Measurements from ENCODE around the gene ADGRG1. TPM values are rescaled to one million over a fixed set of nuclear protein-coding genes. Genes with fewer than 3 reads are reported as not detected.

Gene ADGRG1
- total RNA-seq, 1 donor from 2014 or later, result 41.1 TPM

DNA sequence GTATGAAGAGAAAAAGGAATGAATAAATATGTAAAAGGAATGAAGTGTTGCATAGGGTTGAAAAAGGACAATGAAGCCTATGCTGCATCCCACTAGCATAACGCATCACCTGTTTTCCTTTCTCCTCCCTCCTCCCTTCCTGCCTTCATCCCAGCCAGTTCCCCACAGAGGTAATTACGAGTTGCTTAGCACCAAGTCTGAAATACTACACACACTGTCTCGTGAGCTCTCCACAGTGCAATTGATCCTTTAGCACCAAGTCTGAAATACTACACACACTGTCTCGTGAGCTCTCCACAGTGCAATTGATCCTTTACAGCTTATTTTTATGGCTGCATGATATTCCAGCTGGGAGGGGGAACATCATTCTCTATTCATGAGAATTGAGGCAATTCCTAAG lies 65.1 kb downstream of the ADGRG1 start:
- H3K4me1 Mint-ChIP-seq (ENCODE audit: unreplicated experiment), result peaks cover 21% of the 10 kb centered on the region
- H3K4me3 Mint-ChIP-seq, result no peak overlapping the region
- TF ChIP-seq, protein P1, sequence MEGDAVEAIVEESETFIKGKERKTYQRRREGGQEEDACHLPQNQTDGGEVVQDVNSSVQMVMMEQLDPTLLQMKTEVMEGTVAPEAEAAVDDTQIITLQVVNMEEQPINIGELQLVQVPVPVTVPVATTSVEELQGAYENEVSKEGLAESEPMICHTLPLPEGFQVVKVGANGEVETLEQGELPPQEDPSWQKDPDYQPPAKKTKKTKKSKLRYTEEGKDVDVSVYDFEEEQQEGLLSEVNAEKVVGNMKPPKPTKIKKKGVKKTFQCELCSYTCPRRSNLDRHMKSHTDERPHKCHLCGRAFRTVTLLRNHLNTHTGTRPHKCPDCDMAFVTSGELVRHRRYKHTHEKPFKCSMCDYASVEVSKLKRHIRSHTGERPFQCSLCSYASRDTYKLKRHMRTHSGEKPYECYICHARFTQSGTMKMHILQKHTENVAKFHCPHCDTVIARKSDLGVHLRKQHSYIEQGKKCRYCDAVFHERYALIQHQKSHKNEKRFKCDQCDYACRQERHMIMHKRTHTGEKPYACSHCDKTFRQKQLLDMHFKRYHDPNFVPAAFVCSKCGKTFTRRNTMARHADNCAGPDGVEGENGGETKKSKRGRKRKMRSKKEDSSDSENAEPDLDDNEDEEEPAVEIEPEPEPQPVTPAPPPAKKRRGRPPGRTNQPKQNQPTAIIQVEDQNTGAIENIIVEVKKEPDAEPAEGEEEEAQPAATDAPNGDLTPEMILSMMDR (conservative IDR thresholded peaks at IDR 0.05), result no peak
- H3K27me3 Mint-ChIP-seq, result no peaks in the 10 kb centered on the region
- no peaks in the 10 kb centered on the region for H3K9me3 Mint-ChIP-seq
- H3K36me3 Mint-ChIP-seq, result no peaks in the 10 kb centered on the region
- DNase-seq (ENCODE audit: extremely low spot score, unreplicated experiment), result no peak
- H3K27ac Mint-ChIP-seq, result no peak overlapping the region

DNA sequence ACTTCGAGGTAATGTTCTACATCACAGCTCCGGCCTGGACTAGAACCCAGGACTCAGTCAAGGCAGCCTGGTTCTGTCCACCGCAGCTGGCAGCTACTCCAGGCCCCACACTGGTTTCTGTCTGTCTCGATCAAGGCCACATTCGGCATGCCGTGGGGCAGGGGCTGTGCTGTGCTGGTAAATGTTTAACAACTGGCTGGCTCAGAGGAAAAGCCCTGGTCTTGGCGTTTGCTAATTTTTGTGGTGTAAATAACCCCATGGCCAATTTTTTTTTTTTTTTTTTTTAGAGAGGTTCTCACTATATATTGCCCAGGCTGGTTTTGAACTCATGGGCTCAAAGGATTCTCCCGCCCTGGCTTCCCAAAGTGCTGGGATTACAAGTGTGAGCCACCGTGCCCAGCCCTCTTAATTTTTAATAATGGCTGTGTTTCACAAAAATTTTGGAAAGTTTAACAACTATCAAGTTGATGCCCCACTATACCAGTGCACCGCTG lies 65.8 kb downstream of the ADGRG1 start:
- Mint-ChIP-seq H3K27ac (no peak overlapping the region), H3K27me3 (no peaks in the 10 kb centered on the region), H3K4me3 (peak overlapping the region; percentile 86), H3K36me3 (no peaks in the 10 kb centered on the region), H3K9me3 (no peaks in the 10 kb centered on the region), H3K4me1 (ENCODE audit: unreplicated experiment) (peaks cover 16% of the 10 kb centered on the region)
- DNase-seq (ENCODE audit: extremely low spot score, unreplicated experiment), result no peak
- TF ChIP-seq, protein P1 (conservative IDR thresholded peaks at IDR 0.05), result no peak

DNA sequence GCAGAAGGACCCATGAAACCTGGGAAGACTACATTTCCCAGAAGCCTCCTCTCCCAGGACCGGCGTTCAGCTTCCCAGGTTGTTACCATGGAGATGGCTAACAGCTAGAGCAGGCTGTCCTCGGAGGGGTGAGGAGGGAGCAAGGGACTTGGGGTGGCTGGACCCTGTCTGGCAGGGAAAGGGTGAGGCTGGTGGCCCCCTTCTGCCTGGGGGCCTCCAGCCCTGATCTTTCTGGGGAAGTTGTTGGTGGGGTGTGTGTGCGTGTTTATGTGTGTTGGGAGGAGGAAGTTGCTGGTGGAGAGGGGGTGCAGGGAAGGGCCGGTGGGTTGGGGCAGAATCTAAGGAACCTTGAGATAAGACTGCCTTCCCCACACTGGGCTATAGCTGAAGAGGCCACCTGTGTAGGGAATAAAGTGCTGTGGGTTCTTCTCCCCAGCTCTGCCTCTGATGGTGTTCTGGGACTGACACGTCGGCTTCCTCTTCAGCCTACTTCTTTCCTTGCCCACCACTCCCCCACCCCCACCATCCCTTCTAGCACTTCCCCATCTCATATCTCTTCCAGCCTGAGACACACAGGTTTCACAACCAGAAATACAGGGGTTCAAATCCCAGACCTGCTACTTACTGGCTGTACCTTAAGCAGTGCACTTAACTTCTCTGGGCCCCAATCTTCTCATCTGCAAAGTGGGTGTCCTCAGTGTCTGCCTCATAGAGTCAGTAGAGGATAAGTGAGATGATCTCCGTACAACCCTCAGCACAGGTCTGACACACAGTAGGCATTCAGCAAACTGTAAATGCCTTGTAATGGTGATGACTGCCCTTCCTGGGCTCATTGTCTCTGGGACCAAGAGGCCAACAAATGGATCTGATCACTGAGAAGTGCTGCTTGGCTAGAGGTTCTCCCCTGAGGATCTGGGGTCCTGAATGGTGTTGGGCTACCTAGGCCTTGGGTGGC lies 66.6 kb downstream of the ADGRG1 start, which contains the start of gene DRC7:
Gene DRC7, plus strand, starts transcription at position 82 of the 955 bp plus-strand sequence. CDS start 3,144 bp downstream, outside the sequence.
- Mint-ChIP-seq H3K27ac (peak within 1 kb of the TSS; percentile 77), H3K4me3 (peak within 1 kb of the TSS; percentile 86), H3K4me1 (ENCODE audit: unreplicated experiment) (peaks cover 11% of the 10 kb centered on the region), H3K9me3 (no peaks in the 10 kb centered on the region), H3K27me3 (no peaks in the 10 kb centered on the region), H3K36me3 (no peaks in the 10 kb centered on the region)
- TF ChIP-seq, protein P1 (conservative IDR thresholded peaks at IDR 0.05), result no peak
- DNase-seq (ENCODE audit: extremely low spot score, unreplicated experiment), result no peak

DNA sequence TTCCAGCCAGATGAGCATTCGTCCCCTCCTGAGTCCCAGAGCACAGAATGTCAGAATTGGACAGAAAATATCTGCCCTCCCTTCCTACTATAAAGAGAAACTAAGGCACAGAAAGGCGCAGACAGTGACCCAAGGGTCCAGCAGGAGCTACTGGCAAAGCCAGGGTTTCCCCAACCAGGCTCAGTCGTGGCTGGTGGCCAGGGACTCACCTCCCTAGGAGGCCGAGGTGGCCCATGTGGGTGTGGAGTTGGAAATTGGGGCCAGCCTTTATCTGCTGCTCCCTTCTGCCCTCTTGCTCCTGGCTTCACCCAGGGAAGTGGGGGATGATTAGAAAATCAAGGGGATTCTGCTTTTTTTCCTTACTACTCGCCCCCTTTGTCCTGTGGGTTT lies 67.2 kb downstream of the ADGRG1 start:
- no peak for DNase-seq (ENCODE audit: extremely low spot score, unreplicated experiment)
- TF ChIP-seq, protein P1 (conservative IDR thresholded peaks at IDR 0.05), result no peak
- no peaks in the 10 kb centered on the region for H3K9me3 Mint-ChIP-seq
- no peak overlapping the region for H3K27ac Mint-ChIP-seq
- H3K4me1 Mint-ChIP-seq (ENCODE audit: unreplicated experiment), result peaks cover 9% of the 10 kb centered on the region
- no peaks in the 10 kb centered on the region for H3K36me3 Mint-ChIP-seq
- H3K4me3 Mint-ChIP-seq, result no peak overlapping the region
- H3K27me3 Mint-ChIP-seq, result no peaks in the 10 kb centered on the region

DNA sequence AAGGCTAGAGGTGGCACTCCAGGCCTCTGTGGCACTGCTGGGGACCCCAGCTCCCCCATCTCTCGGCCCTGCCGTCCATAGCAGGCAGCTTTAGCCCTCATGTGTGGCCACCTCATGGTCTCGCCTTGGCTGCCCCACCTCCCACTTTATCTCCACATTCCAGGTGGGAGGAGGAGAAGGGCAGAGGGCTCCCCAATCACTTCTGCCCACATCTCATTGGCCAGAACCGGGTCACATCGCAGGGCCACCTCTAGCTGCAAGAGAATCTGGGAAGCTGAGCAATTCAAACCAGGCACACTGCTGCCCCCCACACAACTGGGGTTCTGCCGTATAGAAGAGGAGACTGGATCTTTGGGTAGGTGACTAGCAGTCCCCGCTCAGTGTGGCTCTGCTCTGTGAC lies 67.8 kb downstream of the ADGRG1 start:
- TF ChIP-seq, protein P1 (conservative IDR thresholded peaks at IDR 0.05), result no peak
- no peaks in the 10 kb centered on the region for H3K9me3 Mint-ChIP-seq
- no peak for DNase-seq (ENCODE audit: extremely low spot score, unreplicated experiment)
- no peaks in the 10 kb centered on the region for H3K36me3 Mint-ChIP-seq
- no peak overlapping the region for H3K4me3 Mint-ChIP-seq
- no peak overlapping the region for H3K27ac Mint-ChIP-seq
- no peaks in the 10 kb centered on the region for H3K27me3 Mint-ChIP-seq
- H3K4me1 Mint-ChIP-seq (ENCODE audit: unreplicated experiment), result peaks cover 15% of the 10 kb centered on the region
